GM12878 (cell line): ENCODE data around the gene MYO19. TPM values are rescaled to one million over a fixed set of nuclear protein-coding genes. Genes with fewer than 3 reads are reported as not detected.

Source experiments
- ATAC-seq: fragments of 200-7000 bp; cut with Tn5 transposase; 3 replicates; pipeline ENCODE4 v1.9.1; 2020; ENCODE audit warnings: mild to moderate bottlenecking, moderate library complexity
- BruUV-seq: library from RNA; stranded (reverse); fragments of 400-500 nt; replicated peaks from 2 replicates; lab custom pipeline; 2021; lab: Mats Ljungman, UMichigan
- CTCF ChIA-PET: fragments of 300-600 bp; sonication (Branson Sonifier 250); formaldehyde crosslinking; extraction: SDS; loops from one replicate; lab custom pipeline; 2021; ENCODE audit warnings: inconsistent platforms; lab: Yijun Ruan, JAX
- POLR2A ChIA-PET: fragments of 350-600 bp; formaldehyde crosslinking; extraction: SDS; loops from one replicate; lab custom pipeline; 2021; ENCODE audit warnings: inconsistent platforms; lab: Charles Lee
- RAD21 ChIA-PET: fragments of 300-600 bp; sonication (Branson Sonifier 250); formaldehyde crosslinking; loops from one replicate; lab custom pipeline; 2023; ENCODE audit warnings: antibody characterized with exemption; ENCODE audit not compliant: unreplicated experiment; lab: Charles Lee
- SMC1A ChIA-PET: fragments of 300-600 bp; sonication (Branson Sonifier 250); formaldehyde crosslinking; loops from one replicate; lab custom pipeline; 2023; ENCODE audit not compliant: unreplicated experiment, uncharacterized antibody; lab: Charles Lee
- DNase-seq: peaks from one replicate; pipeline ENCODE4 v3.0.0-alpha.2; 2011; ENCODE audit warnings: low read depth, low spot score
- FAIRE-seq: peaks from 3 replicates; lab custom pipeline; 2011; peaks lifted over from hg19 to GRCh38; lab: Jason Lieb, UNC
- H2AFZ ChIP-seq: 2 replicates; pipeline ENCODE4 v1.6.0; 2011; ENCODE audit warnings: low read depth, low read length, control low read depth; ENCODE audit not compliant: control insufficient read depth
- H3K27ac ChIP-seq: 2 replicates; pipeline ENCODE4 v1.5.1; 2011; ENCODE audit warnings: control low read depth; ENCODE audit not compliant: control insufficient read depth, insufficient read depth
- H3K27me3 ChIP-seq, 2 experiments: replicated peaks in 1 of 2; 2 replicates each; pipeline versions ENCODE4 v1.6.0 to v1.6.1; 2011; ENCODE audit warnings: low read length in 1 of 2; ENCODE audit not compliant: control insufficient read depth in 2 of 2, insufficient read depth in 2 of 2
- H3K36me3 ChIP-seq, 2 experiments: 2 replicates each; pipeline ENCODE4 v1.5.1; 2011; ENCODE audit warnings: low read length in 1 of 2; ENCODE audit not compliant: control insufficient read depth in 2 of 2, insufficient read depth in 2 of 2
- H3K4me1 ChIP-seq: 2 replicates; pipeline ENCODE4 v1.6.1; 2011; ENCODE audit warnings: mild to moderate bottlenecking, low read length, moderate library complexity, mixed read lengths; ENCODE audit not compliant: control insufficient read depth, insufficient read depth
- H3K4me2 ChIP-seq: 2 replicates; pipeline ENCODE4 v1.6.0; 2011; ENCODE audit warnings: control low read depth; ENCODE audit not compliant: control insufficient read depth, insufficient read depth
- H3K4me3 ChIP-seq: fragments of 200-600 bp; sonication (generic); 2 replicates; pipeline ENCODE4 v1.5.1; 2016
- H3K79me2 ChIP-seq: 2 replicates; pipeline ENCODE4 v1.6.0; 2011; ENCODE audit warnings: low read length; ENCODE audit not compliant: control insufficient read depth, insufficient read depth
- H3K9ac ChIP-seq: 2 replicates; pipeline ENCODE4 v1.8.0; 2011; ENCODE audit warnings: low read length, control low read depth, mixed read lengths; ENCODE audit not compliant: control insufficient read depth, insufficient read depth
- H3K9me3 ChIP-seq: replicated peaks from 3 replicates; pipeline ENCODE4 v1.5.1; 2011; ENCODE audit warnings: mild to moderate bottlenecking, low read length; ENCODE audit not compliant: control insufficient read depth, insufficient read depth
- H4K20me1 ChIP-seq: 2 replicates; pipeline ENCODE4 v1.6.0; 2011; ENCODE audit not compliant: control insufficient read depth, insufficient read depth
- ASH2L ChIP-seq: fragments of 300-600, 200-600 bp; sonication (generic); IDR thresholded peaks from 2 replicates; pipeline ENCODE4 v1.6.1; 2017; ENCODE audit warnings: low read depth, mild to moderate bottlenecking, borderline replicate concordance
- CEBPB ChIP-seq, 2 experiments: fragments of 150-350 bp in 1 of 2; IDR thresholded peaks; 2 replicates each; pipeline ENCODE4 v1.6.1; 2012 to 2014; ENCODE audit warnings: low read depth in 2 of 2, low read length in 2 of 2, borderline replicate concordance in 1 of 2, inconsistent platforms in 1 of 2
- EGR1 ChIP-seq, 2 experiments: IDR thresholded peaks; 1 replicate in 1 of 2; 2 replicates in 1 of 2; pipeline ENCODE4 v1.6.1; 2011 to 2012; ENCODE audit warnings: low read depth in 2 of 2, low read length in 2 of 2, borderline replicate concordance in 1 of 2, mild to moderate bottlenecking in 1 of 2, moderate library complexity in 1 of 2
- ETV6 ChIP-seq, 2 experiments: fragments of 450-650 bp in 1 of 2; IDR thresholded peaks in 1 of 2; conservative IDR thresholded peaks in 1 of 2; 2 replicates each; pipeline ENCODE4 v1.6.1; 2014; ENCODE audit warnings: antibody characterized with exemption in 1 of 2, borderline replicate concordance in 1 of 2, low read depth in 1 of 2, mild to moderate bottlenecking in 1 of 2, moderate library complexity in 1 of 2
- JUND ChIP-seq: IDR thresholded peaks from 2 replicates; pipeline ENCODE4 v1.6.1; 2012; ENCODE audit warnings: low read depth, mild to moderate bottlenecking, low read length, improper control_type of control experiment, moderate library complexity
- NR2C1 ChIP-seq: fragments of 450-650 bp; IDR thresholded peaks from 2 replicates; pipeline ENCODE4 v1.6.1; 2017; ENCODE audit warnings: antibody characterized with exemption, mild to moderate bottlenecking, moderate library complexity
- PML ChIP-seq: IDR thresholded peaks from 2 replicates; pipeline ENCODE4 v1.6.1; 2012; ENCODE audit warnings: low read length, inconsistent platforms
- RELA ChIP-seq: fragments of 450-650 bp; IDR thresholded peaks from 2 replicates; pipeline ENCODE4 v1.8.0; 2014; ENCODE audit warnings: borderline replicate concordance; ENCODE audit not compliant: partially characterized antibody
- RUNX3 ChIP-seq: IDR thresholded peaks from 2 replicates; pipeline ENCODE4 v1.6.1; 2012; ENCODE audit warnings: low read length, inconsistent platforms
- SPI1 ChIP-seq: IDR thresholded peaks from 2 replicates; pipeline ENCODE4 v1.6.1; 2011; ENCODE audit warnings: low read depth, mild to moderate bottlenecking, low read length, moderate library complexity, borderline replicate concordance; ENCODE audit not compliant: insufficient read depth
- ZNF217 ChIP-seq: fragments of 450-650 bp; IDR thresholded peaks from 2 replicates; pipeline ENCODE4 v1.6.1; 2017; ENCODE audit warnings: antibody characterized with exemption, mild to moderate bottlenecking
- ZNF622 ChIP-seq: fragments of 450-650 bp; IDR thresholded peaks from 2 replicates; pipeline ENCODE4 v1.6.1; 2017; ENCODE audit warnings: mild to moderate bottlenecking, inconsistent platforms
- ZZZ3 ChIP-seq: IDR thresholded peaks from 2 replicates; pipeline ENCODE4 v1.6.1; 2011; ENCODE audit warnings: low read depth; ENCODE audit not compliant: control insufficient read depth, insufficient read length
- WGBS: methylation state at CpG from one replicate; pipeline ENCODE4 v1.1.6; 2016; ENCODE audit warnings: low lambda C conversion rate; ENCODE audit not compliant: insufficient replicate concordance, insufficient coverage; ENCODE audit errors: missing lambda C conversion rate; 5-methylcytosine and 5-hydroxymethylcytosine counted together
- in situ Hi-C: fragments of 300-500 bp; cut with MboI; formaldehyde crosslinking; loops from 9 replicates; pipeline ENCODE4 v1.14.3; 2018; ENCODE audit warnings: mixed read lengths
- intact Hi-C: fragments of 100-400 bp; cut with micrococcal nuclease; formaldehyde crosslinking; loops from one replicate; pipeline ENCODE4 v1.14.2; 2022; ENCODE audit not compliant: unreplicated experiment
- polyA plus RNA-seq, 11 experiments: library from polyadenylated mRNA; depleted of rRNA in 4 of 11; unstranded in 6 of 11; stranded (reverse) in 5 of 11; fragments of >200 nt; fragmentation: Nextera tagmentation in 4 of 11; fragmentation: Illumina TruSeq in 1 of 11; extraction: Ambion mirVana in 4 of 11; extraction: Trizol in 1 of 11; gene quantifications; 1 replicate in 1 of 11; 2 replicates in 10 of 11; pipeline versions ENCODE4 v1.2.1 to v1.2.3, GENCODE V29; 2011 to 2016; ENCODE audit warnings: inconsistent platforms in 2 of 11, missing spikeins in 2 of 11, low read depth in 1 of 11
- total RNA-seq, 4 experiments: library from RNA; depleted of rRNA in 3 of 4; stranded (reverse); fragments of >200 nt in 3 of 4; fragmentation: Illumina TruSeq in 1 of 4; extraction: Trizol in 1 of 4; gene quantifications; 2 replicates each; pipeline versions ENCODE4 v1.2.1 to v1.2.3, GENCODE V29; 2013 to 2021
- TF ChIP-seq, protein P1 (sequence below): fragments of 450-650 bp; IDR thresholded peaks from 2 replicates; pipeline ENCODE4 v1.6.1; 2017; ENCODE audit warnings: mild to moderate bottlenecking
- TF ChIP-seq, protein P2 (sequence below): IDR thresholded peaks from 2 replicates; pipeline ENCODE4 v1.6.1; 2011; ENCODE audit warnings: mild to moderate bottlenecking, low read depth, low read length, moderate library complexity; ENCODE audit not compliant: insufficient replicate concordance

The MYO19 gene
- total and polyA plus RNA-seq, 10 of the 15 experiments (the other 5 are each of a cell fraction or from before 2014, with no cell fraction given), result 11.4 to 103 (median 67.1) TPM

DNA sequence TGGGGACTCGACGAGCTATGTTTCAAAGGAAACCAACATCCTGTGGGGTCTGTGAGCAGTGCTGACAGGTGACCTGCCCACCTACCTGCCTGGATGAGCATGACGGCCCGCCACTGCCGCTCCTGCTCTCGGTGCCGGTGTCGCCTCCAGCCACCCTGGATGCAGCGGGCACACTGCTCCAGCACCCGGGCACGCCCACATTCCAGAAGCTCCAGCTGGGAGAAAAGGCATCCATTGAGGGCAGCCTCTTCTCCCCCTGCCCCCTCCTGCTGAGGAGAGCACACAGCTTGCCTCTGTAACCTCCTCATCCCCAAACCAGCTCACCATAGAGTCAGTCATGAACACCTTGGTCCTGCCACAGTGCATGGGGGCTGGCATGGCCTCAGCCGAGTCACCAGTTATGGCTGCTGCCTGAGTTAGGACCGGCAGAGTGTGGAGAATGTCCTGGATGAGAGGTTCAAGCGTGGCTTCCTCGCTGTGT lies 33.9 kb downstream of the MYO19 start:
- H3K36me3 ChIP-seq, result peaks cover 25 to 35% of the 10 kb centered on the region in 2 experiments

More for the DNA sequence above, 33.9 kb downstream of the MYO19 start:
- Histone ChIP-seq H3K9me3 (no peaks in the 10 kb centered on the region), H3K27me3 (no peaks in the 10 kb centered on the region), H2AFZ (no peak overlapping the region), H3K4me2 (no peak overlapping the region), H3K9ac (no peak overlapping the region), H3K4me1 (no peaks in the 10 kb centered on the region), H3K79me2 (no peaks in the 10 kb centered on the region), H3K4me3 (no peak overlapping the region), H4K20me1 (no peaks in the 10 kb centered on the region), H3K27ac (no peak overlapping the region)
- ATAC-seq, result no peak
- intact Hi-C loops, result no loop called here
- ChIA-PET SMC1A (interaction anchor here (0.8 kb wide), 1 partner anchor 23 kb away, joined by 3 read pairs; no protein-coding TSS in a partner anchor), CTCF (interaction anchor here (1.1 to 1.2 kb wide), 2 partner anchors 10 to 33 kb away, joined by 3 read pairs; partner anchors contain the start of genes MYO19 and PIGW), POLR2A (interaction anchor here (1.0 to 1.1 kb wide), 2 partner anchors 10 to 600 kb away, joined by 3 read pairs; no protein-coding TSS in a partner anchor), RAD21 (no interaction called here)
- FAIRE-seq, result no peak
- TF ChIP-seq ZZZ3 (no peak), ASH2L (no peak), RUNX3 (no peak), PML (no peak), JUND (no peak), RELA (no peak), CEBPB (IDR thresholded peaks at IDR 0.05; ENCODE audit: borderline replicate concordance in 1 of 2, low read depth in 2 of 2, low read length in 2 of 2) (no peak), ETV6 (conservative IDR thresholded peaks at IDR 0.05 in 1 of 2, IDR thresholded peaks at IDR 0.05 in 1 of 2; ENCODE audit: borderline replicate concordance in 1 of 2, low read depth in 1 of 2) (no peak), ZNF217 (no peak), ZNF622 (no peak), SPI1 (no peak), EGR1 (IDR thresholded peaks at IDR 0.05; ENCODE audit: borderline replicate concordance in 1 of 2, low read depth in 2 of 2, low read length in 2 of 2) (no peak), NR2C1 (no peak)
- TF ChIP-seq, protein P1, sequence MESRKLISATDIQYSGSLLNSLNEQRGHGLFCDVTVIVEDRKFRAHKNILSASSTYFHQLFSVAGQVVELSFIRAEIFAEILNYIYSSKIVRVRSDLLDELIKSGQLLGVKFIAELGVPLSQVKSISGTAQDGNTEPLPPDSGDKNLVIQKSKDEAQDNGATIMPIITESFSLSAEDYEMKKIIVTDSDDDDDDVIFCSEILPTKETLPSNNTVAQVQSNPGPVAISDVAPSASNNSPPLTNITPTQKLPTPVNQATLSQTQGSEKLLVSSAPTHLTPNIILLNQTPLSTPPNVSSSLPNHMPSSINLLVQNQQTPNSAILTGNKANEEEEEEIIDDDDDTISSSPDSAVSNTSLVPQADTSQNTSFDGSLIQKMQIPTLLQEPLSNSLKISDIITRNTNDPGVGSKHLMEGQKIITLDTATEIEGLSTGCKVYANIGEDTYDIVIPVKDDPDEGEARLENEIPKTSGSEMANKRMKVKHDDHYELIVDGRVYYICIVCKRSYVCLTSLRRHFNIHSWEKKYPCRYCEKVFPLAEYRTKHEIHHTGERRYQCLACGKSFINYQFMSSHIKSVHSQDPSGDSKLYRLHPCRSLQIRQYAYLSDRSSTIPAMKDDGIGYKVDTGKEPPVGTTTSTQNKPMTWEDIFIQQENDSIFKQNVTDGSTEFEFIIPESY, result no peak
- TF ChIP-seq, protein P2, sequence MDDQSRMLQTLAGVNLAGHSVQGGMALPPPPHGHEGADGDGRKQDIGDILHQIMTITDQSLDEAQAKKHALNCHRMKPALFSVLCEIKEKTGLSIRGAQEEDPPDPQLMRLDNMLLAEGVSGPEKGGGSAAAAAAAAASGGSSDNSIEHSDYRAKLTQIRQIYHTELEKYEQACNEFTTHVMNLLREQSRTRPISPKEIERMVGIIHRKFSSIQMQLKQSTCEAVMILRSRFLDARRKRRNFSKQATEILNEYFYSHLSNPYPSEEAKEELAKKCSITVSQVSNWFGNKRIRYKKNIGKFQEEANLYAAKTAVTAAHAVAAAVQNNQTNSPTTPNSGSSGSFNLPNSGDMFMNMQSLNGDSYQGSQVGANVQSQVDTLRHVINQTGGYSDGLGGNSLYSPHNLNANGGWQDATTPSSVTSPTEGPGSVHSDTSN, result no peak
- no peak for DNase-seq
- 95% methylated on average over 15 of the region's 15 CpGs for WGBS
- in situ Hi-C loops, result no loop called here
- BruUV-seq, result no TSS peak
